GM12878 (cell line): ENCODE measurements around the gene TIPARP. TPM values are rescaled to one million over a fixed set of nuclear protein-coding genes. Genes with fewer than 3 reads are reported as not detected.
A peak's percentile ranks its signal among the peaks of the same experiment; 100 is the strongest.

Source experiments
- ATAC-seq: fragments of 200-7000 bp; cut with Tn5 transposase; 3 replicates; pipeline ENCODE4 v1.9.1; 2020; ENCODE audit warnings: mild to moderate bottlenecking, moderate library complexity
- BruUV-seq: library from RNA; stranded (reverse); fragments of 400-500 nt; replicated peaks from 2 replicates; lab custom pipeline; 2021; lab: Mats Ljungman, UMichigan
- CTCF ChIA-PET: fragments of 300-600 bp; sonication (Branson Sonifier 250); formaldehyde crosslinking; extraction: SDS; loops from one replicate; lab custom pipeline; 2021; ENCODE audit warnings: inconsistent platforms; lab: Yijun Ruan, JAX
- POLR2A ChIA-PET: fragments of 350-600 bp; formaldehyde crosslinking; extraction: SDS; loops from one replicate; lab custom pipeline; 2021; ENCODE audit warnings: inconsistent platforms; lab: Charles Lee
- RAD21 ChIA-PET: fragments of 300-600 bp; sonication (Branson Sonifier 250); formaldehyde crosslinking; loops from one replicate; lab custom pipeline; 2023; ENCODE audit warnings: antibody characterized with exemption; ENCODE audit not compliant: unreplicated experiment; lab: Charles Lee
- SMC1A ChIA-PET: fragments of 300-600 bp; sonication (Branson Sonifier 250); formaldehyde crosslinking; loops from one replicate; lab custom pipeline; 2023; ENCODE audit not compliant: unreplicated experiment, uncharacterized antibody; lab: Charles Lee
- DNase-seq: peaks from one replicate; pipeline ENCODE4 v3.0.0-alpha.2; 2011; ENCODE audit warnings: low read depth, low spot score
- FAIRE-seq: peaks from 3 replicates; lab custom pipeline; 2011; peaks lifted over from hg19 to GRCh38; lab: Jason Lieb, UNC
- H2AFZ ChIP-seq: 2 replicates; pipeline ENCODE4 v1.6.0; 2011; ENCODE audit warnings: low read depth, low read length, control low read depth; ENCODE audit not compliant: control insufficient read depth
- H3K27ac ChIP-seq: 2 replicates; pipeline ENCODE4 v1.5.1; 2011; ENCODE audit warnings: control low read depth; ENCODE audit not compliant: control insufficient read depth, insufficient read depth
- H3K27me3 ChIP-seq, 2 experiments: replicated peaks in 1 of 2; 2 replicates each; pipeline versions ENCODE4 v1.6.0 to v1.6.1; 2011; ENCODE audit warnings: low read length in 1 of 2; ENCODE audit not compliant: control insufficient read depth in 2 of 2, insufficient read depth in 2 of 2
- H3K36me3 ChIP-seq, 2 experiments: 2 replicates each; pipeline ENCODE4 v1.5.1; 2011; ENCODE audit warnings: low read length in 1 of 2; ENCODE audit not compliant: control insufficient read depth in 2 of 2, insufficient read depth in 2 of 2
- H3K4me1 ChIP-seq: 2 replicates; pipeline ENCODE4 v1.6.1; 2011; ENCODE audit warnings: mild to moderate bottlenecking, low read length, moderate library complexity, mixed read lengths; ENCODE audit not compliant: control insufficient read depth, insufficient read depth
- H3K4me2 ChIP-seq: 2 replicates; pipeline ENCODE4 v1.6.0; 2011; ENCODE audit warnings: control low read depth; ENCODE audit not compliant: control insufficient read depth, insufficient read depth
- H3K4me3 ChIP-seq: fragments of 200-600 bp; sonication (generic); 2 replicates; pipeline ENCODE4 v1.5.1; 2016
- H3K79me2 ChIP-seq: 2 replicates; pipeline ENCODE4 v1.6.0; 2011; ENCODE audit warnings: low read length; ENCODE audit not compliant: control insufficient read depth, insufficient read depth
- H3K9ac ChIP-seq: 2 replicates; pipeline ENCODE4 v1.8.0; 2011; ENCODE audit warnings: low read length, control low read depth, mixed read lengths; ENCODE audit not compliant: control insufficient read depth, insufficient read depth
- H3K9me3 ChIP-seq: replicated peaks from 3 replicates; pipeline ENCODE4 v1.5.1; 2011; ENCODE audit warnings: mild to moderate bottlenecking, low read length; ENCODE audit not compliant: control insufficient read depth, insufficient read depth
- H4K20me1 ChIP-seq: 2 replicates; pipeline ENCODE4 v1.6.0; 2011; ENCODE audit not compliant: control insufficient read depth, insufficient read depth
- BMI1 ChIP-seq: fragments of 450-650 bp; IDR thresholded peaks from 2 replicates; pipeline ENCODE4 v1.6.1; 2016; ENCODE audit warnings: mild to moderate bottlenecking, moderate library complexity, borderline replicate concordance
- CEBPB ChIP-seq, 2 experiments: fragments of 150-350 bp in 1 of 2; IDR thresholded peaks; 2 replicates each; pipeline ENCODE4 v1.6.1; 2012 to 2014; ENCODE audit warnings: low read depth in 2 of 2, low read length in 2 of 2, borderline replicate concordance in 1 of 2, inconsistent platforms in 1 of 2
- CREM ChIP-seq: IDR thresholded peaks from 2 replicates; pipeline ENCODE4 v1.6.1; 2014; ENCODE audit warnings: antibody characterized with exemption, low read depth
- RCOR1 ChIP-seq: conservative IDR thresholded peaks from 2 replicates; pipeline ENCODE4 v1.6.1; 2012; ENCODE audit warnings: low read depth, low read length, improper control_type of control experiment
- SKIL ChIP-seq: fragments of 450-650 bp; IDR thresholded peaks from 2 replicates; pipeline ENCODE4 v1.6.1; 2017; ENCODE audit warnings: mild to moderate bottlenecking, low read depth, inconsistent platforms; ENCODE audit not compliant: poor library complexity, severe bottlenecking
- WGBS: methylation state at CpG from one replicate; pipeline ENCODE4 v1.1.6; 2016; ENCODE audit warnings: low lambda C conversion rate; ENCODE audit not compliant: insufficient replicate concordance, insufficient coverage; ENCODE audit errors: missing lambda C conversion rate; 5-methylcytosine and 5-hydroxymethylcytosine counted together
- in situ Hi-C: fragments of 300-500 bp; cut with MboI; formaldehyde crosslinking; loops from 9 replicates; pipeline ENCODE4 v1.14.3; 2018; ENCODE audit warnings: mixed read lengths
- intact Hi-C: fragments of 100-400 bp; cut with micrococcal nuclease; formaldehyde crosslinking; loops from one replicate; pipeline ENCODE4 v1.14.2; 2022; ENCODE audit not compliant: unreplicated experiment
- polyA plus RNA-seq, 11 experiments: library from polyadenylated mRNA; depleted of rRNA in 4 of 11; unstranded in 6 of 11; stranded (reverse) in 5 of 11; fragments of >200 nt; fragmentation: Nextera tagmentation in 4 of 11; fragmentation: Illumina TruSeq in 1 of 11; extraction: Ambion mirVana in 4 of 11; extraction: Trizol in 1 of 11; gene quantifications; 1 replicate in 1 of 11; 2 replicates in 10 of 11; pipeline versions ENCODE4 v1.2.1 to v1.2.3, GENCODE V29; 2011 to 2016; ENCODE audit warnings: inconsistent platforms in 2 of 11, missing spikeins in 2 of 11, low read depth in 1 of 11
- total RNA-seq, 4 experiments: library from RNA; depleted of rRNA in 3 of 4; stranded (reverse); fragments of >200 nt in 3 of 4; fragmentation: Illumina TruSeq in 1 of 4; extraction: Trizol in 1 of 4; gene quantifications; 2 replicates each; pipeline versions ENCODE4 v1.2.1 to v1.2.3, GENCODE V29; 2013 to 2021
- TF ChIP-seq, protein P1 (sequence below): fragments of 450-650 bp; formaldehyde crosslinking; IDR thresholded peaks from 2 replicates; pipeline ENCODE4 v1.4.0; 2022; ENCODE audit warnings: mild to moderate bottlenecking, moderate library complexity
- TF ChIP-seq, protein P2 (sequence below): fragments of 450-650 bp; IDR thresholded peaks from 2 replicates; pipeline ENCODE4 v1.6.1; 2017; ENCODE audit warnings: mild to moderate bottlenecking, moderate library complexity

TIPARP gene
- total and polyA plus RNA-seq, 10 of the 15 experiments (the other 5 are each of a cell fraction or from before 2014, with no cell fraction given), result 3.2 to 21.5 (median 12.0) TPM

- no peaks in the 10 kb centered on the region for H4K20me1 ChIP-seq
- ChIA-PET CTCF (interaction anchor here (0.9 kb wide), 1 partner anchor 38 kb away, joined by 3 read pairs; no protein-coding TSS in a partner anchor), RAD21 (no interaction called here), POLR2A (no interaction called here), SMC1A (interaction anchor here (1.0 to 3.4 kb wide), 4 partner anchors 9 to 81 kb away, joined by 3 to 9 read pairs (median 6); partner anchors contain the start of gene SSR3)
- DNase-seq, result no peak
- in situ Hi-C loops, result no loop called here
- no TSS peak for BruUV-seq
- FAIRE-seq, result no peak
- H3K4me3 ChIP-seq, result no peak overlapping the region
- H3K79me2 ChIP-seq, result no peaks in the 10 kb centered on the region
- intact Hi-C loops, result no loop called here
- H2AFZ ChIP-seq, result peak overlapping the region; percentile 9; the same call in 1 of the 2 replicates
- no peaks in the 10 kb centered on the region for H3K4me1 ChIP-seq
- no peak overlapping the region for H3K27ac ChIP-seq
- TF ChIP-seq, protein P1, sequence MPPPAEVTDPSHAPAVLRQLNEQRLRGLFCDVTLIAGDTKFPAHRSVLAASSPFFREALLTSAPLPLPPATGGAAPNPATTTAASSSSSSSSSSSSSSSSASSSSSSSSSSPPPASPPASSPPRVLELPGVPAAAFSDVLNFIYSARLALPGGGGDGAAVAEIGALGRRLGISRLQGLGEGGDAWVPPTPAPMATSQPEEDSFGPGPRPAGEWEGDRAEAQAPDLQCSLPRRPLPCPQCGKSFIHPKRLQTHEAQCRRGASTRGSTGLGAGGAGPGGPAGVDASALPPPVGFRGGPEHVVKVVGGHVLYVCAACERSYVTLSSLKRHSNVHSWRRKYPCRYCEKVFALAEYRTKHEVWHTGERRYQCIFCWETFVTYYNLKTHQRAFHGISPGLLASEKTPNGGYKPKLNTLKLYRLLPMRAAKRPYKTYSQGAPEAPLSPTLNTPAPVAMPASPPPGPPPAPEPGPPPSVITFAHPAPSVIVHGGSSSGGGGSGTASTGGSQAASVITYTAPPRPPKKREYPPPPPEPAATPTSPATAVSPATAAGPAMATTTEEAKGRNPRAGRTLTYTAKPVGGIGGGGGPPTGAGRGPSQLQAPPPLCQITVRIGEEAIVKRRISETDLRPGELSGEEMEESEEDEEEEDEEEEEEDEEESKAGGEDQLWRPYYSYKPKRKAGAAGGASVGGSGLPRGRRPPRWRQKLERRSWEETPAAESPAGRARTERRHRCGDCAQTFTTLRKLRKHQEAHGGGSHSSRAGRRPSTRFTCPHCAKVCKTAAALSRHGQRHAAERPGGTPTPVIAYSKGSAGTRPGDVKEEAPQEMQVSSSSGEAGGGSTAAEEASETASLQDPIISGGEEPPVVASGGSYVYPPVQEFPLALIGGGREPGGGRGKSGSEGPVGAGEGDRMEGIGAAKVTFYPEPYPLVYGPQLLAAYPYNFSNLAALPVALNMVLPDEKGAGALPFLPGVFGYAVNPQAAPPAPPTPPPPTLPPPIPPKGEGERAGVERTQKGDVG (CRISPR knock-in tag), result no peak
- TF ChIP-seq RCOR1 (no peak), CREM (no peak), CEBPB (IDR thresholded peaks at IDR 0.05; ENCODE audit: borderline replicate concordance in 1 of 2, low read depth in 2 of 2, low read length in 2 of 2) (no peak), BMI1 (no peak), SKIL (no peak)
- TF ChIP-seq, protein P2, sequence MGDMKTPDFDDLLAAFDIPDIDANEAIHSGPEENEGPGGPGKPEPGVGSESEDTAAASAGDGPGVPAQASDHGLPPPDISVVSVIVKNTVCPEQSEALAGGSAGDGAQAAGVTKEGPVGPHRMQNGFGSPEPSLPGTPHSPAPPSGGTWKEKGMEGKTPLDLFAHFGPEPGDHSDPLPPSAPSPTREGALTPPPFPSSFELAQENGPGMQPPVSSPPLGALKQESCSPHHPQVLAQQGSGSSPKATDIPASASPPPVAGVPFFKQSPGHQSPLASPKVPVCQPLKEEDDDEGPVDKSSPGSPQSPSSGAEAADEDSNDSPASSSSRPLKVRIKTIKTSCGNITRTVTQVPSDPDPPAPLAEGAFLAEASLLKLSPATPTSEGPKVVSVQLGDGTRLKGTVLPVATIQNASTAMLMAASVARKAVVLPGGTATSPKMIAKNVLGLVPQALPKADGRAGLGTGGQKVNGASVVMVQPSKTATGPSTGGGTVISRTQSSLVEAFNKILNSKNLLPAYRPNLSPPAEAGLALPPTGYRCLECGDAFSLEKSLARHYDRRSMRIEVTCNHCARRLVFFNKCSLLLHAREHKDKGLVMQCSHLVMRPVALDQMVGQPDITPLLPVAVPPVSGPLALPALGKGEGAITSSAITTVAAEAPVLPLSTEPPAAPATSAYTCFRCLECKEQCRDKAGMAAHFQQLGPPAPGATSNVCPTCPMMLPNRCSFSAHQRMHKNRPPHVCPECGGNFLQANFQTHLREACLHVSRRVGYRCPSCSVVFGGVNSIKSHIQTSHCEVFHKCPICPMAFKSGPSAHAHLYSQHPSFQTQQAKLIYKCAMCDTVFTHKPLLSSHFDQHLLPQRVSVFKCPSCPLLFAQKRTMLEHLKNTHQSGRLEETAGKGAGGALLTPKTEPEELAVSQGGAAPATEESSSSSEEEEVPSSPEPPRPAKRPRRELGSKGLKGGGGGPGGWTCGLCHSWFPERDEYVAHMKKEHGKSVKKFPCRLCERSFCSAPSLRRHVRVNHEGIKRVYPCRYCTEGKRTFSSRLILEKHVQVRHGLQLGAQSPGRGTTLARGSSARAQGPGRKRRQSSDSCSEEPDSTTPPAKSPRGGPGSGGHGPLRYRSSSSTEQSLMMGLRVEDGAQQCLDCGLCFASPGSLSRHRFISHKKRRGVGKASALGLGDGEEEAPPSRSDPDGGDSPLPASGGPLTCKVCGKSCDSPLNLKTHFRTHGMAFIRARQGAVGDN, result 0 out of 2 replicates have a peak, but pooled peaks have one; percentile 23
- peak; percentile 59 for ATAC-seq
- H3K9ac ChIP-seq, result no peak overlapping the region
- no peaks in the 10 kb centered on the region for H3K9me3 ChIP-seq
- H3K4me2 ChIP-seq, result no peak overlapping the region
- H3K36me3 ChIP-seq, result no peaks in the 10 kb centered on the region
- 73% methylated on average over 3 of the region's 3 CpGs for WGBS
- no peaks in the 10 kb centered on the region for H3K27me3 ChIP-seq
Observed at GRCh38 chr3:156635034-156635433, 39.4 kb upstream of the TIPARP start.
